ENCODE results near the gene PITPNC1. TPM values are rescaled to one million over a fixed set of nuclear protein-coding genes. Genes with fewer than 3 reads are reported as not detected.
"Not testable (repeated sequence)": the region's sequence is repeated elsewhere in the genome, so short reads cannot be mapped to it uniquely, and the experiment has no call there.

PITPNC1 gene
- polyA plus RNA-seq, 4 donors: 20.0 to 23.7 (median 20.5) TPM

GRCh38 chr17:67392111-67392510 lies 15.0 kb downstream of the PITPNC1 start:
- DNase-seq (ENCODE audit: low read depth in 4 of 4, low spot score in 2 of 4): no peak

GRCh38 chr17:67393809-67394397 lies 16.8 kb downstream of the PITPNC1 start:
- no peak for DNase-seq (ENCODE audit: low read depth in 4 of 4, low spot score in 2 of 4)

DNA sequence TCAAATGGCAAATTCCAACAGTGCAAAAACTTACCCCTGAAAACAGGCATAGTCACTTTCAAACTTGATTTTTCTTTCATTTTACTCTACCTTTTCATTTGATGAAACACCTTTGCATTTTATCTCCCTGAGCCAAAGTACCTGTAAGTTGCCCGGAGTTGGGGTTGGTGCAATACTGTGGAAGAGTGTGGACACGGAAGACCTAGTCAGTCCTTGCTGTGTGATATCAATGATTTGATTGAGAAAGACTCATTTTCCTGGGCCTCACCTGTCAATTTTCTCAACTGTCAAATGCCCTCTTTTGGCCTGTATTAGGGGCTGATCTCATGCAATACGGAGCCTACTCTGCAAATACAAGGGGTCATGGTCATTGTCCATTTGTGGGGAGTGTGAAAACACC lies 22.6 kb downstream of the PITPNC1 start:
- DNase-seq (ENCODE audit: low read depth in 4 of 4, low spot score in 2 of 4): no peak

- no peak for DNase-seq (ENCODE audit: low read depth in 4 of 4, low spot score in 2 of 4)
Measured at GRCh38 chr17:67400193-67400592, 23.1 kb downstream of the PITPNC1 start.

GRCh38 chr17:67401106-67401505 lies 24.0 kb downstream of the PITPNC1 start:
- no peak for DNase-seq (ENCODE audit: low read depth in 4 of 4, low spot score in 2 of 4)

GRCh38 chr17:67401598-67402504 lies 24.8 kb downstream of the PITPNC1 start:
- no peak for DNase-seq (ENCODE audit: low read depth in 4 of 4, low spot score in 2 of 4)

- no peak for DNase-seq (ENCODE audit: low read depth in 4 of 4, low spot score in 2 of 4)
Measured at GRCh38 chr17:67403065-67403464, 26.0 kb downstream of the PITPNC1 start.

GRCh38 chr17:67403483-67403882 lies 26.4 kb downstream of the PITPNC1 start:
- no peak for DNase-seq (ENCODE audit: low read depth in 4 of 4, low spot score in 2 of 4)

DNA sequence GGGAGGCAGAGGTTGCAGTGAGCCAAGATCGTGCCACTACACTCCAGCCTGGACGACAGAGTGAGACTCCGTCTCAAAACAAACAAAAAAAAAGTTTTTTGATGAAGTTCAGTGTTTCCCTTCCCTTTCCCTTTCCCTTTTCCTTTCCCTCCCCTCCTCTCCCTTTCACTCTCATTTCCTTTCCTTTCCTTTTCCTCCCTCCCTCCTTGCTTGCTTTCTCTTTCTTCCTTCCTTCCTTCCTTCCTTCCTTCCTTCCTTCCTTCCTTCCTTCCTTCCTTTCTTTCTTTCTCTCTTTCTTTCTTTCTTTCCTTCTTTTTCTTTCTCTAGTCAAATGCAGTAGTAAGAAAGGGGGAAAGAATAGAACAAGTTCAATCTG lies 31.4 kb downstream of the PITPNC1 start:
- DNase-seq (ENCODE audit: low read depth in 4 of 4, low spot score in 2 of 4): not testable (repeated sequence)

GRCh38 chr17:67411397-67411796 lies 34.3 kb downstream of the PITPNC1 start:
- no peak for DNase-seq (ENCODE audit: low read depth in 4 of 4, low spot score in 2 of 4)

DNA sequence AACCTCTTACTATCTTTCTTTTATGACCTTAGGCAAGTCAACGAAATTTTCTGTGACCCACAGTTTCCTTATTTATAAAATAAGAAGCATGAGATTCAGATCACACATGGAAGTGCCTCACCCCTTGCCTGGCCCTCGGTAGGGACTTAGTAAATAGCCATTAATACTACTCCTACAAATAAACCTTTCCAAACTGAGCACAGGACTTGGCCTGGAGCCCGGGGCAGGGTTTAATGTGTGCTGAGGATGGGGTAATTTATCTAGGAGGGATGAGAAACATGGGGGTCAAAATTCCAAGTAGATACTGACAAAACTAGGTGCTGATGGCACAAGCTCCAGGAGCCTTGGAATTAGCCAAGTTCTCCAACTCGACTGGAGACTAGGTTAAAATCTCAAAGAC lies 35.0 kb downstream of the PITPNC1 start:
- no peak for DNase-seq (ENCODE audit: low read depth in 4 of 4, low spot score in 2 of 4)

- DNase-seq (ENCODE audit: low read depth in 4 of 4, low spot score in 2 of 4): no peak
Measured at GRCh38 chr17:67412941-67413340, 35.9 kb downstream of the PITPNC1 start.

GRCh38 chr17:67413388-67413787 lies 36.3 kb downstream of the PITPNC1 start:
- DNase-seq (ENCODE audit: low read depth in 4 of 4, low spot score in 2 of 4): no peak

GRCh38 chr17:67414130-67414529 lies 37.0 kb downstream of the PITPNC1 start:
- DNase-seq (ENCODE audit: low read depth in 4 of 4, low spot score in 2 of 4): no peak

- DNase-seq (ENCODE audit: low read depth in 4 of 4, low spot score in 2 of 4): no peak
Measured at GRCh38 chr17:67414559-67414958, 37.5 kb downstream of the PITPNC1 start.

- DNase-seq (ENCODE audit: low read depth in 4 of 4, low spot score in 2 of 4): no peak
Measured at GRCh38 chr17:67415291-67415690, 38.2 kb downstream of the PITPNC1 start.

DNA sequence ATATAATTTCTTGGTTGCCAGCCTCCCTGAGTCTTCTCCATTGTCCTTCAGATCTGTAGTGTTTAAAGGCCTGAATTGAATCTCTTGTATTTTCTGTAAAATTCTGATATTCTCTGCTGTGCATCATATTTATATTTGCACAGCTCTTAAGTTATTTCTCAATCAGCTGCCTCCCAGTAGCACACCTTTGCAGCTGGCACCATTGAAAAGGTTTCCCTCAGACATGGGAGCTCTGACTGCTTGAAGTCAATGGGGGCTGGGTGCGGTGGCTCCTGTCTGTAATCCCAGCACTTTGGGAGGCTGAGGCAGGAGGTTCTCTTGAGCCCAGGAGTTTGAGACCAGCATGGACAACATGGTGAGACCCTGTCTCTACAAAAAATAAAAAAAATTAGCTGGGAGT lies 40.4 kb downstream of the PITPNC1 start:
- no peak for DNase-seq (ENCODE audit: low read depth in 4 of 4, low spot score in 2 of 4)

GRCh38 chr17:67420994-67421393 lies 43.9 kb downstream of the PITPNC1 start:
- no peak for DNase-seq (ENCODE audit: low read depth in 4 of 4, low spot score in 2 of 4)

- no peak for DNase-seq (ENCODE audit: low read depth in 4 of 4, low spot score in 2 of 4)
Measured at GRCh38 chr17:67421869-67422273, 44.8 kb downstream of the PITPNC1 start.

DNA sequence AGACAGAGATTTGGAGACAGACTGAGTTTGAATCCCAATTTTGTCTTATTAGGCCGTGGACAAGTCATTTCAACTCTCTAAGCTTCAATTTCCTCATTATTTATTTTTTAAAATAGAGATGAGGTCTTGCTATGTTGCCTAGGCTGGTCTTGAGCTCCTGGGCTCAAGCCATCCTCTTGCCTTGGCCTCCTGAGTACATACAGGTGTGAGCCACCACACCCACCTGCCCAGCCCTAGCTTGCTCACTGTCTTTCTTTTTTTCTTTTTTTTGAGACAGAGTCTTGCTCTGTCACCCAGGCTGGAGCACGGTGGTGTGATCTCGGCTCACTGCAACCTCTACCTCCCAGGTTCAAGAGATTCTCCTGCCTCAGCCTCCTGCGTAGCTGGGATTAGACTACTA lies 45.2 kb downstream of the PITPNC1 start:
- DNase-seq (ENCODE audit: low read depth in 4 of 4, low spot score in 2 of 4): not testable (repeated sequence)

- DNase-seq (ENCODE audit: low read depth in 4 of 4, low spot score in 2 of 4): no peak
Measured at GRCh38 chr17:67422897-67423296, 45.8 kb downstream of the PITPNC1 start.

DNA sequence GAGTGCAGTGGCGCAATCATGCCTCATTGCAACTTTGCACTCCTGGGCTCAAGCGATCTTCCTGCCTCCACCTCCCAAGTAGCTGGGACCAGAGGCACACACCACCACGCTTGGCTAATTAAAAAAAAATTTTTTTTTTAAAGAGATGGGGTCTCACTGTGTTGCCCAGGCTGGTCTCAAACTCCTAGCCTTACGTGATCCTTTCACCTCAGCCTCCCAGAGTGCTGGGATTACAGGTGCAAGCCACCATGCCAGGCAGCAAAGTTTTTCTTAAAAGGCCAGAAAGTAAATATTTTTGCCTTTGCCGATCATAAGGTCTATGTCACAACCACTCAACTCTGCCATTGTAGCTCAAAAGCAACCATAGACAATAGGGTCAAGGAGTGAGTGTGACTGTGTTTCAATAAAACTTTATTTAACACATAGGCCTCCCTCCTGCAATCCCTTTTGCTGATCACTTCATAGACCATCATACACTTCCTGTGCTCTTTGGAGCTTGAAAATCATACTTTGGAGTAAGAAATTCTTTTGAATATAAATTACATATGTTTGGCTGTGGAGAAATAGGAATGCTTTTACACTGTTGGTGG lies 48.6 kb downstream of the PITPNC1 start:
- DNase-seq (ENCODE audit: low read depth in 4 of 4, low spot score in 2 of 4): no peak

Measured in left renal cortex interstitium (tissue), 4 donors.